GM18520 (cell line): ENCODE measurements around the gene CUX1.

Experiments
- ATAC-seq: cut with Tn5 transposase; IDR thresholded peaks from one replicate; pipeline ENCODE4 v1.9.1; 2021; ENCODE audit not compliant: unreplicated experiment

CUX1 gene

GRCh38 chr7:101890749-101891523 is 73.5 kb downstream of the CUX1 start:
- ATAC-seq = no peak

- no peak for ATAC-seq
Observed at GRCh38 chr7:101891936-101892640, 74.7 kb downstream of the CUX1 start.

DNA sequence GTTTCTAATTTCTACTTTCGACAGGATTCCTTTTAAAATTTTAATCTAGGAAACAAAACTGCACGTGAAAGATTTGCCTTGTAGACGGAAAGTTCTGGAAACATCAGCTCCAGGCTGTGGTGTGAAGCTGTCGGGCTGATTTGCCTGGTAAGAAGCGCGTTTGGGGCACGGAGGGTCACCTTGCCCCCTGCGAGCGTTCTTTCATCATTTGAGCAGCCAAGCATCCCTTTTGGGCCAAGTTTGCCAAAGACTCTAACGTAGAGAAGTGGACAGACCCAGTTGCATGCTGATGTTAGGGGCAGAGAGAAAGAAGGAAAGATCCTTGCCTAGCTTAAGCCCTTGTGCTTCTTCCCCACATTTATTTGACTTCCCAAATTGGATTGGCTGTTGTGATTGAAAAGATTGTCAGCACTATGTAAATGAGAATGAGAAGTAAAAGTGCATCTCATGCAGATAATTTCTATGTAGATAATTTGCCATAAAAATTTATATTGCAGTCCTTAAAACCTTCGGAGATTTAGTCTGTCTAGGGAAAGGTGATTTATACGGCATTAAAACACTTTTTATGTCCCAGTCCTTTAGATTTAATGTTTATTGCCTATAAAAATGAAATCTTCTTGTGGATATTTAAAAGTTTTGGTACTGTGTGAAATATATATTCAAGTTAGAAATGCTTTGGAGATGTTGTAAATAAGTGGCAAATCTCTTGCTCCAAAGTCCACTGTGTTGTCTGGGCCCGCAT is 76.1 kb downstream of the CUX1 start:
- no peak for ATAC-seq

DNA sequence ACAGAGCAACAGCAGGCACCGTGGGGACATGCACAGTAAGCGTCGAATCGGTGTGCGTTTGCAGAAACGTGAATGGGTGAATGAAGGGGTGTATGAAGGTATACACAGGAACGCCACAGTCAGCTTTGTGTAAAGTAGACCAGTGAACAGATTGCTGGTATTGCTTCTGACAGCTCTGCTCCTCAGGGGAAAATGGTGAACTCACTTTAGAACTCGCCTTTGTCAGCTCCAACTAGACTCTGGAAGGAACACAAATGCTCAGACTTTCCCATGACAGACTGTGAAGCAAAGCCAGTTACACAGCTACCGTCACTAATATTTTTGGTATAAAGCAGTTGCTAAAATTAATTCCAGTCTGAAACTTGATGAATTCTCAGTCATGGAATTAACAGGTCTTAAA is 78.9 kb downstream of the CUX1 start:
- ATAC-seq = no peak

- ATAC-seq = no peak
Observed at GRCh38 chr7:101896941-101897340, 79.5 kb downstream of the CUX1 start.

DNA sequence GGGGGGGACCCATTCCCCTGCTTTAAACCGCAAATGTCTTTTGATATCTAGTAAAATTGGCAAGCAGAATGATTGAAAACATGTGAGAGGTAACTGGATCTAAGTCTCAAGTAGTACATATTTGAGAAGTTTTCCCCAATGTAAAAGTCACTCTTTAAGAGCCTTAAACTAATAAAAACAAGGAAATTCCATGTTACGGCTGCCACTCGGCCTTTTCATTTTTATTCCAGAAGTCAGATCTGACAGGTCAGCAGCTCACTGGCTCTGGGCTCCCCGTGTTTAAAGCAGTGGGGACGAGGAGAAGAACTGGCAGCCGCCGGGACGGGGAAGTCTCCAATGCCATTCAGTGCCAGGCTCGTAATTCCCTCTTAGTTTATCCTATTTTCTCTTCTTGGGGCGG is 80.7 kb downstream of the CUX1 start:
- ATAC-seq = no peak

DNA sequence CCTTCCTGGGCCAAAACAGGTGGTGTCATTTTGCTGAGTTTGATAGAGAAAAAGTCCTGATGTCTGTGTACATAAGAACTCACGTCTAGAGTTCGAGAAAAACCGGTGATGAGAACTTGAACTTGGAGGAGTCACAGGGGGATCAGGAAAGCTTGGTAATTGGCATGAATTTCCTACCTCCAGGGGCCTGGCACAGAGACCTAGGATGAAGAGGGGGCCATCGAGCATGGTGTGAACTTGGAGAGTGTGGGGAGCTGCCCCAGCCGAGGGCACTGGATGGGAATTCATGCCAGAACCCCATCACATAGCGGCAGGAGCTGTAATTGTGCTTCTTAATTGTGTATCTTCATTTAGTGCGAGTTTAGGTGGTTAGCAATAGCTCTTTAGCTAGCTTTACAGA is 82.2 kb downstream of the CUX1 start:
- no peak for ATAC-seq

DNA sequence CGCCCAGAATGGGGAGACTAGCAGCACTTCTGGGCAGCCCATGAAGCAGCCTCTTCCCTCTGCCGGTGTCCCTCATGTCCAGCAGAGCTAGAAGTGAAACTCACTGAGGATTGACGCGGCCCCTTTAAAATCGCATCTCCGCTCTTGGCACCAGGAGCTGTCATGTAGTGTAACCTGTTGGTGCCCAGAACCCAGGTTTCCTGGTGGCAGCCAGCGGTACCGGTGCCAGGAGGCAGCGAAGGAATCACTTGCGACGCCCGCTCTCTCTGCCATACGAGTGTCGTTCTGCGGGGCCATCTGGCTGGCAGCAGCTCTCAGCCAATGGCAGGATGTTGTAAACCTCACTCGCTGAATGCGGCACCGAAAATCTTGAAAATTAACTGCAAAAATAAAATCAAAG is 82.7 kb downstream of the CUX1 start:
- no peak for ATAC-seq

DNA sequence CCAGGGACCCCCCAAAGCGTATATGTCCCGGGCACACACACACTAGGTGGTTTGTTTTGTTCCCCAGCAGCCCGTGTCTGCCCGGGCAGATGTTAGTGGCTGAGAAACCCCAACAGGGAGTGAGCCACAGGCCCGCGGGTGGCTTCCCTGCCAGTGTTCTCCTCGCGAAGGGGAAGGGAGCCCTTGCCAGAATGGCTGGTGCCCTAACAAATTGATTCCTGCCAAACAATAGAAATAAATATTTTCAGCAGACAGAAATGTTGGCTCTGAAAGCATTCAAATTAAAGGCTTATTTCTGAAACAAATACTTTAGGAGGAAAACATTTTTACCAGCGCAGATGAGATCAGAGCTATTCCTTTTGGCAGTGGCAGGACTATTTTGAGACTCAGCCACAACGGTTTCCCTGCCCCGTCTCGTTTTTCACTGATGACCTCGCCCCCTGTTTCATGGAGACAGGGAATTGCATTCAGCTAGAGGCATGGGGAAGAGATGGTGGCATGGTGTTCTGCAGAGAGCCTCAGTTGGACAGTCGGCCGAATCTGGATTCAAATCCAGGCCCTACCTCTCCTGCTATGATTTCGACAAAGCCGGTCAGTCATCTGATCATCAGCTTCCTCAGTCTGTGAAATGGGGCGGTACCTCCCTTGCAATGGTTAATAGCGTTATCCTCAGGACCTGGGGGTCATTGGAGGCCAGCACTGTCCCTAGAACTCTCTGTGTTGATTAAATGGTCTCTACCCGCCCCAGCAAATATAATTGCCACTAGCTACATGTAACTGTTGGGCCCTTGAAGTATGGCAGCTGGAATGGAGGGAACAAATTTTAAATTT is 84.5 kb downstream of the CUX1 start:
- ATAC-seq = no peak

DNA sequence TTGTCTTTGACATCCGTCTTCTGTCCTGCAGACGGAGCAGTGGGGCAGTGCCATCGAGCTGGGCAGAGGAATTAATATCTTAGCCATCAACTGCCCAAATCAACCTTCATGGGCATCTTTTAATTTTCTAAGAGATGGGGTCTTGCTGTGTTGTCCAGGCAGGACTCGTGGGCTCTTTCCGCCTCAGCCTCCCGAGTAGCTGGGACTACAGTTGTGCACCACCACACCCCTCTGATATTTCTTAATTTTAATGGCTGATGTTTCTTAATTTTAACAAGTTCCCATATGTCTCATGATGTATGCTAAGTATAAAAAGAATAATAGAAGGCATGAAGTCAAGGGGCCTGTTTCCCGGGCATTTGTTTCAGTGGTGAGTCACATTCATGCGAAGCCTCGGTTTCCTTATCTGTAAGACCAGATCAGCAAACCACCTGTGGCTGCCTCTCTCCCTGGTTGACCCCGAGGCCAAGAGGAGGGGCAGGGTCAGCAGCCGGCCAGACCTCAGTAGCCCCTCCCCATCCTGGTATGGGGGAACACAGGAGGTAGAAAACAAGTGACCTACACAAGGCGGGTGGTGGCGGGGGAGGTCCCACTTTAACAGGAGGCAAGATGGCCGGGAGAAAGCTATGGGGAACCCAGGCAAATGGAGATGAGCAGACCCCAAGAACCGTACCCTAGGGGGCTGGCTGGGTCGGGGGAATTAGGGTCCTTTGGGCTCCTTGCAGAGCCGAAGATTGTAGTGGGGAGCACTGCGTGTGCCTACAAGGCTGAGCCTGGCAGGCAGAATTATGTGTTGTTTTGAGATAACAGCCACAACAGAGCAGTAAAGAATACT is 85.5 kb downstream of the CUX1 start:
- no peak for ATAC-seq

DNA sequence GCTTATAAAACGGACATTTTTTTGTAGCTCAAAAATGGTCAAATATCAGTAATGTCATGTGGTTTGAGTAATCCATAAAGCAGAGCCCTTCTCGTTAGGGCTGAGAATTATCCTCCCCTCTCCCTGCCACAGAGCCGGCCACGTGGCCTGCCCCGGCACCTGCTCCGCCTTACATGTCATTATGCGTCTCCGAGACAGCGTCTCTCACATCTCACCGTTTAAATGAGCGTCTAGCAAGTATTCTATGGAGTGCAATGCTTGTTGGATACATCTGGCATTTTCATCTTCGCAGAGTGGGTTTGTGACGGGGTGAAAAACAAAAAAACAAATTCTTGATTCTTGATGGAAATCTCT is 86.1 kb downstream of the CUX1 start:
- ATAC-seq = no peak

GRCh38 chr7:101904019-101904418 is 86.6 kb downstream of the CUX1 start:
- no peak for ATAC-seq

GRCh38 chr7:101905203-101905865 is 87.9 kb downstream of the CUX1 start:
- ATAC-seq = no peak

GRCh38 chr7:101906291-101907240 is 89.1 kb downstream of the CUX1 start:
- ATAC-seq = no peak

DNA sequence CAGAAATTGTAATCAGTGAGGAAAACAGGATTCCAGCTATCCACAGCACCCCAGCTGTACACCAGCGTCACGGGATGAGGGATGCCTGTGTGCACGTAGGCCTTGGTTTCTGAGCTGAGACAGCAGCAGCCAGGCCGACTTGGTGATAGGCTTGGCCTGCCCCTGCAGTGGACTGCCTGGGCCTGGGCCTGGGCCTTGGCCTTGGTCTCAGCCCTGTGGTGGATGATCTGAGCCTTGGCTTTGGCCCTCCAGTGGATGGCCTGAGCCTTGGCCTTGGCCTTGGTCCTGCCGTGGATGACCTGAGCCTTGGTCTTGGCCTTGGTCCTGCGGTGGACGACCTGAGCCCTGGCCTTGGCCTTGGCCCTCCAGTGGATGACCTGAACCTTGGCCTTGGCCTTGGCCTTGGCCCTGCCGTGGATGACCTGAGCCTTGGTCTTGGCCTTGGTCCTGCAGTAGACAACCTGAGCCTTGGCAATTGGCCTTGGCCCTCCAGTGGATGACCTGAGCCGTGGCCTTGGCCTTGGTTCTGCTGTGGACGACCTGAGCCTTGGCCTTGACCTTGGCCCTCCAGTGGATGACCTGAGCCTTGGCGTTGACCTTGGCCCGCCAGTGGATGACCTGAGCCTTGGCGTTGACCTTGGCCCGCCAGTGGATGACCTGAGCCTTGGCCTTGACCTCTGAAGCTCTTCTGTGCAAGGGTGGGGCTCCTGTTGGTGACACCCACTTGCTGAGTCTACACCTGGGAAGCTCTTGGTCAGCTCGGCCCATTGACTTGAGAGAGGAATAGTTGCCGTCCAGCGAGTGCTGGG is 93.8 kb downstream of the CUX1 start:
- ATAC-seq = no peak

DNA sequence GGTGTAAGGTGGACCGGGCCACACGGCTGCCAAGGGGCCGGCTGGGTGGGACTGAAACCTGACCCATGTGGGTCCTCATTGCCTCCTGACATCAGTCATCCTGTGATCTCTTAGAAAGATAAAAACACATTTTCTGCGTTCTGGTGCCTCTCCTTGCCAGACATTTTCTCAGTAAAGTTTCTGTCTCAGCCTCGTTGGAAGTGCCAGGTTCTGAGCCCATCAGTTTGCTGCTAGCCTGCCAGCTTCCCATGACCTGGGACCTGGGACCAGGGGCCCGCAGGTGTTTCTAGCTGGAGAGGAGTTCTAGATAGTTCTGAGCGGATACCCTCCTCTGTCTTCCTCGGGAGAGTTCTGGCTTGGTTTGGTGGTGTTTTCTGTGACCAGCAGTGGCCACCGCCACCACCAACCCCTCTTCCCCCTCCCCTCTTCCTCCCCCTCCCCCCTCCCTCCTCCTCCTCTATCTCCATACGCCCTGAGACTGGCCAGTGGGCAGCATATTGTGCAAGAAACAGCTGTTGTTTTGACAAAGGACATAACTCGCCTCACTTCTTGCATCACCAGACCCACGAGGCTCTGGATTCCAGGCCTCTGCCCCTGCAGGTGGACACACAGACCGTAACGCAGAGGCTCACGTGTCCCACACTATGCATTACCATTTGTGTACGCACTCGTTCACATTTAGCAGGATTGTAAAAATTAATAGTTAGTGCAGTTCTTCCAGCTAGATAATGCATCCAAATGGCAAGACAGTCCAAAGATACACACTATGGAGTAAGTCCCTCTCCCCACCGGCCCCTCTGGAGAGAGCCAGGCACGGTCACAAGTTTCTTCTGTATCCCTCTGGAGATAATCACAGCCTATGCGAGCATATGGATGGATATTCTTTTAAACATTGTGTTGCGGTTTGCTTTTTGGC is 94.6 kb downstream of the CUX1 start:
- no peak for ATAC-seq

- no peak for ATAC-seq
Observed at GRCh38 chr7:101912716-101913110, 95.3 kb downstream of the CUX1 start.
